GM12878 (cell line): ENCODE measurements around the gene SSUH2. TPM values are rescaled to one million over a fixed set of nuclear protein-coding genes. Genes with fewer than 3 reads are reported as not detected.

Experiments used
- ATAC-seq: fragments of 200-7000 bp; cut with Tn5 transposase; 3 replicates; pipeline ENCODE4 v1.9.1; 2020; ENCODE audit warnings: mild to moderate bottlenecking, moderate library complexity
- BruUV-seq: library from RNA; stranded (reverse); fragments of 400-500 nt; replicated peaks from 2 replicates; lab custom pipeline; 2021; lab: Mats Ljungman, UMichigan
- CTCF ChIA-PET: fragments of 300-600 bp; sonication (Branson Sonifier 250); formaldehyde crosslinking; extraction: SDS; loops from one replicate; lab custom pipeline; 2021; ENCODE audit warnings: inconsistent platforms; lab: Yijun Ruan, JAX
- POLR2A ChIA-PET: fragments of 350-600 bp; formaldehyde crosslinking; extraction: SDS; loops from one replicate; lab custom pipeline; 2021; ENCODE audit warnings: inconsistent platforms; lab: Charles Lee
- RAD21 ChIA-PET: fragments of 300-600 bp; sonication (Branson Sonifier 250); formaldehyde crosslinking; loops from one replicate; lab custom pipeline; 2023; ENCODE audit warnings: antibody characterized with exemption; ENCODE audit not compliant: unreplicated experiment; lab: Charles Lee
- SMC1A ChIA-PET: fragments of 300-600 bp; sonication (Branson Sonifier 250); formaldehyde crosslinking; loops from one replicate; lab custom pipeline; 2023; ENCODE audit not compliant: unreplicated experiment, uncharacterized antibody; lab: Charles Lee
- DNase-seq: peaks from one replicate; pipeline ENCODE4 v3.0.0-alpha.2; 2011; ENCODE audit warnings: low read depth, low spot score
- FAIRE-seq: peaks from 3 replicates; lab custom pipeline; 2011; peaks lifted over from hg19 to GRCh38; lab: Jason Lieb, UNC
- H2AFZ ChIP-seq: 2 replicates; pipeline ENCODE4 v1.6.0; 2011; ENCODE audit warnings: low read depth, low read length, control low read depth; ENCODE audit not compliant: control insufficient read depth
- H3K27ac ChIP-seq: 2 replicates; pipeline ENCODE4 v1.5.1; 2011; ENCODE audit warnings: control low read depth; ENCODE audit not compliant: control insufficient read depth, insufficient read depth
- H3K27me3 ChIP-seq, 2 experiments: replicated peaks in 1 of 2; 2 replicates each; pipeline versions ENCODE4 v1.6.0 to v1.6.1; 2011; ENCODE audit warnings: low read length in 1 of 2; ENCODE audit not compliant: control insufficient read depth in 2 of 2, insufficient read depth in 2 of 2
- H3K36me3 ChIP-seq, 2 experiments: 2 replicates each; pipeline ENCODE4 v1.5.1; 2011; ENCODE audit warnings: low read length in 1 of 2; ENCODE audit not compliant: control insufficient read depth in 2 of 2, insufficient read depth in 2 of 2
- H3K4me1 ChIP-seq: 2 replicates; pipeline ENCODE4 v1.6.1; 2011; ENCODE audit warnings: mild to moderate bottlenecking, low read length, moderate library complexity, mixed read lengths; ENCODE audit not compliant: control insufficient read depth, insufficient read depth
- H3K4me2 ChIP-seq: 2 replicates; pipeline ENCODE4 v1.6.0; 2011; ENCODE audit warnings: control low read depth; ENCODE audit not compliant: control insufficient read depth, insufficient read depth
- H3K4me3 ChIP-seq: fragments of 200-600 bp; sonication (generic); 2 replicates; pipeline ENCODE4 v1.5.1; 2016
- H3K79me2 ChIP-seq: 2 replicates; pipeline ENCODE4 v1.6.0; 2011; ENCODE audit warnings: low read length; ENCODE audit not compliant: control insufficient read depth, insufficient read depth
- H3K9ac ChIP-seq: 2 replicates; pipeline ENCODE4 v1.8.0; 2011; ENCODE audit warnings: low read length, control low read depth, mixed read lengths; ENCODE audit not compliant: control insufficient read depth, insufficient read depth
- H3K9me3 ChIP-seq: replicated peaks from 3 replicates; pipeline ENCODE4 v1.5.1; 2011; ENCODE audit warnings: mild to moderate bottlenecking, low read length; ENCODE audit not compliant: control insufficient read depth, insufficient read depth
- H4K20me1 ChIP-seq: 2 replicates; pipeline ENCODE4 v1.6.0; 2011; ENCODE audit not compliant: control insufficient read depth, insufficient read depth
- BRCA1 ChIP-seq: IDR thresholded peaks from 2 replicates; pipeline ENCODE4 v1.6.1; 2011; ENCODE audit warnings: low read depth, low read length, improper control_type of control experiment
- CBFB ChIP-seq: IDR thresholded peaks from 2 replicates; pipeline ENCODE4 v1.6.1; 2016; ENCODE audit warnings: antibody characterized with exemption, low read depth
- DPF2 ChIP-seq: fragments of 450-650 bp; IDR thresholded peaks from 2 replicates; pipeline ENCODE4 v1.6.1; 2017; ENCODE audit warnings: mild to moderate bottlenecking
- FOXM1 ChIP-seq: IDR thresholded peaks from 2 replicates; pipeline ENCODE4 v1.6.1; 2012; ENCODE audit warnings: low read depth, mild to moderate bottlenecking, inconsistent platforms, low read length, moderate library complexity
- HDGF ChIP-seq: fragments of 450-650 bp; IDR thresholded peaks from 2 replicates; pipeline ENCODE4 v1.6.1; 2016; ENCODE audit warnings: antibody characterized with exemption
- MXI1 ChIP-seq: fragments of 150-350 bp; IDR thresholded peaks from 2 replicates; pipeline ENCODE4 v1.6.1; 2011; ENCODE audit warnings: low read depth, mild to moderate bottlenecking, inconsistent platforms, low read length, improper control_type of control experiment
- MYC ChIP-seq: IDR thresholded peaks from 2 replicates; pipeline ENCODE4 v1.6.1; 2011; ENCODE audit warnings: mild to moderate bottlenecking, low read length, moderate library complexity, inconsistent platforms; ENCODE audit not compliant: insufficient read depth, insufficient replicate concordance, insufficient read length, severe bottlenecking
- POLR2A ChIP-seq: IDR thresholded peaks from 2 replicates; pipeline ENCODE4 v1.6.1; 2011; ENCODE audit warnings: low read depth, mild to moderate bottlenecking, low read length
- POLR2AphosphoS5 ChIP-seq: IDR thresholded peaks from 2 replicates; pipeline ENCODE4 v1.6.1; 2011; ENCODE audit warnings: mild to moderate bottlenecking, low read length, inconsistent platforms
- SIN3A ChIP-seq: IDR thresholded peaks from 2 replicates; pipeline ENCODE4 v1.6.1; 2012; ENCODE audit warnings: low read depth, low read length, improper control_type of control experiment
- SIX5 ChIP-seq: IDR thresholded peaks from 2 replicates; pipeline ENCODE4 v1.6.1; 2011; ENCODE audit warnings: mild to moderate bottlenecking, low read depth, low read length, moderate library complexity; ENCODE audit not compliant: severe bottlenecking
- SREBF2 ChIP-seq: IDR thresholded peaks from 2 replicates; pipeline ENCODE4 v1.6.1; 2012; ENCODE audit warnings: mild to moderate bottlenecking, low read length
- TCF12 ChIP-seq: IDR thresholded peaks from 2 replicates; pipeline ENCODE4 v1.6.1; 2011; ENCODE audit warnings: low read depth, mild to moderate bottlenecking, low read length
- WGBS: methylation state at CpG from one replicate; pipeline ENCODE4 v1.1.6; 2016; ENCODE audit warnings: low lambda C conversion rate; ENCODE audit not compliant: insufficient replicate concordance, insufficient coverage; ENCODE audit errors: missing lambda C conversion rate; 5-methylcytosine and 5-hydroxymethylcytosine counted together
- in situ Hi-C: fragments of 300-500 bp; cut with MboI; formaldehyde crosslinking; loops from 9 replicates; pipeline ENCODE4 v1.14.3; 2018; ENCODE audit warnings: mixed read lengths
- intact Hi-C: fragments of 100-400 bp; cut with micrococcal nuclease; formaldehyde crosslinking; loops from one replicate; pipeline ENCODE4 v1.14.2; 2022; ENCODE audit not compliant: unreplicated experiment
- polyA plus RNA-seq, 11 experiments: library from polyadenylated mRNA; depleted of rRNA in 4 of 11; unstranded in 6 of 11; stranded (reverse) in 5 of 11; fragments of >200 nt; fragmentation: Nextera tagmentation in 4 of 11; fragmentation: Illumina TruSeq in 1 of 11; extraction: Ambion mirVana in 4 of 11; extraction: Trizol in 1 of 11; gene quantifications; 1 replicate in 1 of 11; 2 replicates in 10 of 11; pipeline versions ENCODE4 v1.2.1 to v1.2.3, GENCODE V29; 2011 to 2016; ENCODE audit warnings: inconsistent platforms in 2 of 11, missing spikeins in 2 of 11, low read depth in 1 of 11
- total RNA-seq, 4 experiments: library from RNA; depleted of rRNA in 3 of 4; stranded (reverse); fragments of >200 nt in 3 of 4; fragmentation: Illumina TruSeq in 1 of 4; extraction: Trizol in 1 of 4; gene quantifications; 2 replicates each; pipeline versions ENCODE4 v1.2.1 to v1.2.3, GENCODE V29; 2013 to 2021
- TF ChIP-seq, protein P1 (sequence below), 3 experiments: IDR thresholded peaks in 2 of 3; conservative IDR thresholded peaks in 1 of 3; 2 replicates each; pipeline ENCODE4 v1.5.1; 2011; ENCODE audit warnings: low read depth in 3 of 3, low read length in 3 of 3, mild to moderate bottlenecking in 3 of 3, control low read depth in 2 of 3, moderate library complexity in 2 of 3, inconsistent platforms in 1 of 3, mixed read lengths in 1 of 3; ENCODE audit not compliant: control insufficient read depth in 2 of 3, insufficient read depth in 1 of 3; ENCODE audit errors: extremely low read depth in 1 of 3
- TF ChIP-seq, protein P2 (sequence below): IDR thresholded peaks from 2 replicates; pipeline ENCODE4 v1.6.1; 2011; ENCODE audit warnings: low read depth, mild to moderate bottlenecking, low read length, moderate library complexity, borderline replicate concordance; ENCODE audit errors: extremely low read depth
- TF ChIP-seq, protein P3 (sequence below): IDR thresholded peaks from 2 replicates; pipeline ENCODE4 v1.6.1; 2012; ENCODE audit warnings: low read length, inconsistent platforms

The SSUH2 gene
- total and polyA plus RNA-seq, 10 of the 15 experiments (the other 5 are each of a cell fraction or from before 2014, with no cell fraction given) = 0.09 to 0.26 TPM; not detected in 8

GRCh38 chr3:8638994-8639658 lies 5.5 kb downstream of the SSUH2 start:
- no peak overlapping the region for H3K27ac ChIP-seq
- ChIA-PET CTCF (no interaction called here), POLR2A (no interaction called here), SMC1A (no interaction called here), RAD21 (no interaction called here)
- WGBS = 47% methylated on average over 13 of the region's 13 CpGs
- ATAC-seq (no peak), DNase-seq (no peak), FAIRE-seq (no peak)
- no peak overlapping the region for H2AFZ ChIP-seq
- H3K4me3 ChIP-seq = no peak overlapping the region
- H3K36me3 ChIP-seq = no peaks in the 10 kb centered on the region
- H3K4me2 ChIP-seq = no peak overlapping the region
- intact Hi-C loops (no loop called here), in situ Hi-C loops (no loop called here)
- H3K4me1 ChIP-seq = no peaks in the 10 kb centered on the region
- peaks cover 0 to 4% of the 10 kb centered on the region in 2 experiments; a peak in 3 of 4 replicates for H3K27me3 ChIP-seq
- BruUV-seq = no TSS peak
- no peaks in the 10 kb centered on the region for H3K79me2 ChIP-seq
- no peaks in the 10 kb centered on the region for H4K20me1 ChIP-seq
- no peak for TF ChIP-seq DPF2
- TF ChIP-seq MYC = no peak
- no peak for TF ChIP-seq TCF12
- TF ChIP-seq SIX5 = no peak
- no peak for TF ChIP-seq CBFB
- TF ChIP-seq POLR2A = no peak
- no peak for TF ChIP-seq SIN3A
- no peak for TF ChIP-seq FOXM1
- no peaks in the 10 kb centered on the region for H3K9me3 ChIP-seq
- H3K9ac ChIP-seq = no peak overlapping the region

DNA sequence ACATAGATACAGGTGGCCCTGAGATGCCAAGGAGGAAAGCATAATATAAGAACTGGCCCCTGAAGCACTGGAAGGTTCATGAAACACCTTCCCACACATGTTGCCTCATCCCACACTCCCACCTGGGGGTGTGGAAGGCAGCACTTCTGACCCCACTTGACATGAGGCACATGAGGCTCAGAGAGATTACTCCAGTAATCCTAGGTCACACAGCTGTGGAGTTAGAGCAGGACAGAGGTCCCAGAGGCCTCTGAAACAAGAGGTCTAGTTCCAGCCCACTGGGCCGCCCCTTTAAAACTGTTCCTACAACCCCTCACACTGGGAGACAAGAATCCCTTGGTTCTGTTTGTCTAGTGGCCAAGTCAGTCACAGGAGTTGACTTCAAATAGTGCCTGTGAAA lies 7.2 kb downstream of the SSUH2 start:
- DNase-seq (no peak), FAIRE-seq (no peak), ATAC-seq (no peak)
- H3K27me3 ChIP-seq = peaks cover 0 to 4% of the 10 kb centered on the region in 2 experiments; a peak in 3 of 4 replicates
- no peaks in the 10 kb centered on the region for H3K79me2 ChIP-seq
- H3K4me2 ChIP-seq = no peak overlapping the region
- ChIA-PET SMC1A (no interaction called here), RAD21 (no interaction called here), POLR2A (no interaction called here), CTCF (no interaction called here)
- H3K9ac ChIP-seq = no peak overlapping the region
- no peak overlapping the region for H3K4me3 ChIP-seq
- H4K20me1 ChIP-seq = no peaks in the 10 kb centered on the region
- intact Hi-C loops = no loop called here
- H3K9me3 ChIP-seq = no peaks in the 10 kb centered on the region
- no TSS peak for BruUV-seq
- no peak overlapping the region for H2AFZ ChIP-seq
- WGBS = 35% methylated on average over 1 of the region's 1 CpG
- H3K4me1 ChIP-seq = no peaks in the 10 kb centered on the region
- H3K27ac ChIP-seq = no peak overlapping the region
- in situ Hi-C loops = no loop called here
- no peaks in the 10 kb centered on the region for H3K36me3 ChIP-seq
- TF ChIP-seq MXI1 (no peak), POLR2AphosphoS5 (no peak), SREBF2 (no peak), HDGF (no peak), BRCA1 (no peak)
- TF ChIP-seq, protein P1, sequence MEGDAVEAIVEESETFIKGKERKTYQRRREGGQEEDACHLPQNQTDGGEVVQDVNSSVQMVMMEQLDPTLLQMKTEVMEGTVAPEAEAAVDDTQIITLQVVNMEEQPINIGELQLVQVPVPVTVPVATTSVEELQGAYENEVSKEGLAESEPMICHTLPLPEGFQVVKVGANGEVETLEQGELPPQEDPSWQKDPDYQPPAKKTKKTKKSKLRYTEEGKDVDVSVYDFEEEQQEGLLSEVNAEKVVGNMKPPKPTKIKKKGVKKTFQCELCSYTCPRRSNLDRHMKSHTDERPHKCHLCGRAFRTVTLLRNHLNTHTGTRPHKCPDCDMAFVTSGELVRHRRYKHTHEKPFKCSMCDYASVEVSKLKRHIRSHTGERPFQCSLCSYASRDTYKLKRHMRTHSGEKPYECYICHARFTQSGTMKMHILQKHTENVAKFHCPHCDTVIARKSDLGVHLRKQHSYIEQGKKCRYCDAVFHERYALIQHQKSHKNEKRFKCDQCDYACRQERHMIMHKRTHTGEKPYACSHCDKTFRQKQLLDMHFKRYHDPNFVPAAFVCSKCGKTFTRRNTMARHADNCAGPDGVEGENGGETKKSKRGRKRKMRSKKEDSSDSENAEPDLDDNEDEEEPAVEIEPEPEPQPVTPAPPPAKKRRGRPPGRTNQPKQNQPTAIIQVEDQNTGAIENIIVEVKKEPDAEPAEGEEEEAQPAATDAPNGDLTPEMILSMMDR (IDR thresholded peaks at IDR 0.05 in 2 of 3, conservative IDR thresholded peaks at IDR 0.05 in 1 of 3; ENCODE audit: control insufficient read depth in 2 of 3, extremely low read depth in 1 of 3, insufficient read depth in 1 of 3, low read depth in 3 of 3, low read length in 3 of 3) = no peak
- TF ChIP-seq, protein P2, sequence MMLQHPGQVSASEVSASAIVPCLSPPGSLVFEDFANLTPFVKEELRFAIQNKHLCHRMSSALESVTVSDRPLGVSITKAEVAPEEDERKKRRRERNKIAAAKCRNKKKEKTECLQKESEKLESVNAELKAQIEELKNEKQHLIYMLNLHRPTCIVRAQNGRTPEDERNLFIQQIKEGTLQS = no peak
- TF ChIP-seq, protein P3, sequence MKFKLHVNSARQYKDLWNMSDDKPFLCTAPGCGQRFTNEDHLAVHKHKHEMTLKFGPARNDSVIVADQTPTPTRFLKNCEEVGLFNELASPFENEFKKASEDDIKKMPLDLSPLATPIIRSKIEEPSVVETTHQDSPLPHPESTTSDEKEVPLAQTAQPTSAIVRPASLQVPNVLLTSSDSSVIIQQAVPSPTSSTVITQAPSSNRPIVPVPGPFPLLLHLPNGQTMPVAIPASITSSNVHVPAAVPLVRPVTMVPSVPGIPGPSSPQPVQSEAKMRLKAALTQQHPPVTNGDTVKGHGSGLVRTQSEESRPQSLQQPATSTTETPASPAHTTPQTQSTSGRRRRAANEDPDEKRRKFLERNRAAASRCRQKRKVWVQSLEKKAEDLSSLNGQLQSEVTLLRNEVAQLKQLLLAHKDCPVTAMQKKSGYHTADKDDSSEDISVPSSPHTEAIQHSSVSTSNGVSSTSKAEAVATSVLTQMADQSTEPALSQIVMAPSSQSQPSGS = no peak
